Endothelial cell of umbilical vein (primary cell): ENCODE results near the gene PDE6C. TPM values are rescaled to one million over a fixed set of nuclear protein-coding genes. Genes with fewer than 3 reads are reported as not detected.

Experiments
- BruUV-seq: library from RNA; stranded (reverse); fragments of 400-500 nt; replicated peaks from 2 replicates; lab custom pipeline; 2021; lab: Mats Ljungman, UMichigan
- CTCF ChIA-PET: fragments of 300-600, 350-600 bp; sonication (Branson Sonifier 250); formaldehyde crosslinking; loops from one replicate; lab custom pipeline; 2021; ENCODE audit warnings: antibody characterized with exemption, inconsistent platforms; lab: Charles Lee
- POLR2A ChIA-PET: fragments of 300-600, 350-600 bp; sonication (Branson Sonifier 250); formaldehyde crosslinking; loops from one replicate; lab custom pipeline; 2021; ENCODE audit warnings: antibody characterized with exemption, inconsistent platforms; lab: Charles Lee
- DNase-seq: peaks from one replicate; pipeline ENCODE4 v3.0.0-alpha.2; 2011; ENCODE audit warnings: low read depth, low spot score
- FAIRE-seq: peaks from 2 replicates; lab custom pipeline; 2011; peaks lifted over from hg19 to GRCh38; lab: Jason Lieb, UNC
- H2AFZ ChIP-seq: 2 replicates; pipeline ENCODE4 v1.6.0; 2012; ENCODE audit warnings: low read depth, low read length, control low read depth, inconsistent platforms
- H3K27ac ChIP-seq: 2 replicates; pipeline ENCODE4 v1.5.1; 2011; ENCODE audit warnings: low read depth, mild to moderate bottlenecking, control low read depth, low read length, moderate library complexity; ENCODE audit not compliant: insufficient read depth
- H3K27me3 ChIP-seq, 2 experiments: 2 replicates each; pipeline versions ENCODE4 v1.6.0 to v1.6.1; 2011; ENCODE audit warnings: low read length in 2 of 2, mixed read lengths in 1 of 2; ENCODE audit not compliant: control insufficient read depth in 2 of 2, insufficient read depth in 2 of 2
- H3K36me3 ChIP-seq, 2 experiments: 2 replicates in 1 of 2; 3 replicates in 1 of 2; pipeline ENCODE4 v1.5.1; 2011; ENCODE audit warnings: low read length in 2 of 2, mild to moderate bottlenecking in 1 of 2, moderate library complexity in 1 of 2; ENCODE audit not compliant: control insufficient read depth in 2 of 2, insufficient read depth in 2 of 2; ENCODE audit errors: extremely low read depth in 1 of 2
- H3K4me1 ChIP-seq: 3 replicates; pipeline ENCODE4 v1.5.1; 2011; ENCODE audit warnings: mild to moderate bottlenecking, low read length; ENCODE audit not compliant: control insufficient read depth, insufficient read depth; ENCODE audit errors: extremely low read depth
- H3K4me2 ChIP-seq: 2 replicates; pipeline ENCODE4 v1.6.1; 2011; ENCODE audit warnings: low read length, control low read depth, mixed read lengths; ENCODE audit not compliant: insufficient read depth
- H3K4me3 ChIP-seq, 3 experiments: fragments of 200-600 bp in 1 of 3; sonication (generic), shearing (Covaris generic) in 1 of 3; replicated peaks in 1 of 3; 2 replicates each; pipeline ENCODE4 v1.5.1; 2011 to 2016; ENCODE audit warnings: control low read depth in 3 of 3, low read length in 3 of 3, mild to moderate bottlenecking in 2 of 3, inconsistent platforms in 1 of 3, low read depth in 1 of 3, moderate library complexity in 1 of 3; ENCODE audit not compliant: insufficient read depth in 1 of 3
- H3K79me2 ChIP-seq: 2 replicates; pipeline ENCODE4 v1.6.0; 2012; ENCODE audit warnings: low read length, inconsistent platforms; ENCODE audit not compliant: control insufficient read depth, insufficient read depth
- H3K9ac ChIP-seq: replicated peaks from 2 replicates; pipeline ENCODE3; 2011; ENCODE audit warnings: low read length, control low read depth; ENCODE audit not compliant: insufficient read depth; ENCODE audit errors: extremely low read depth
- H3K9me1 ChIP-seq: replicated peaks from 3 replicates; pipeline ENCODE4 v1.6.0; 2011; ENCODE audit warnings: mild to moderate bottlenecking, low read length; ENCODE audit not compliant: control insufficient read depth, insufficient read depth; ENCODE audit errors: extremely low read depth
- H3K9me3 ChIP-seq: replicated peaks from 2 replicates; pipeline ENCODE4 v1.5.1; 2012; ENCODE audit warnings: low read length, inconsistent platforms; ENCODE audit not compliant: control insufficient read depth, insufficient read depth
- H4K20me1 ChIP-seq: replicated peaks from 2 replicates; pipeline ENCODE3; 2011; ENCODE audit warnings: mild to moderate bottlenecking, low read length; ENCODE audit not compliant: control insufficient read depth, insufficient read depth; ENCODE audit errors: extremely low read depth
- CTCF ChIP-seq, 2 donors: IDR thresholded peaks; 1 replicate in 1 of 2; 2 replicates in 1 of 2; pipeline ENCODE4 v1.5.1; 2011; ENCODE audit warnings: low read length in 2 of 2, mild to moderate bottlenecking in 2 of 2, moderate library complexity in 2 of 2, control low read depth in 1 of 2, inconsistent platforms in 1 of 2, low read depth in 1 of 2; ENCODE audit not compliant: insufficient read depth in 1 of 2; ENCODE audit errors: extremely low read depth in 1 of 2
- EZH2 ChIP-seq: IDR thresholded peaks from 2 replicates; pipeline ENCODE4 v1.6.1; 2012; ENCODE audit warnings: borderline replicate concordance, low read depth, mild to moderate bottlenecking, moderate library complexity, low read length, inconsistent platforms; ENCODE audit not compliant: severe bottlenecking
- FOS ChIP-seq: IDR thresholded peaks from 2 replicates; pipeline ENCODE4 v1.6.1; 2011; ENCODE audit warnings: mild to moderate bottlenecking, low read length, moderate library complexity, borderline replicate concordance; ENCODE audit not compliant: insufficient read depth
- GATA2 ChIP-seq: IDR thresholded peaks from 2 replicates; pipeline ENCODE4 v1.7.0; 2011; ENCODE audit warnings: low read depth, mild to moderate bottlenecking, moderate library complexity, mixed read lengths, low read length; ENCODE audit not compliant: insufficient read length, insufficient read depth
- JUN ChIP-seq: IDR thresholded peaks from 2 replicates; pipeline ENCODE4 v1.6.1; 2011; ENCODE audit warnings: borderline replicate concordance, low read depth; ENCODE audit not compliant: insufficient read length, insufficient read depth
- MYC ChIP-seq: IDR thresholded peaks from one replicate; pipeline ENCODE4 v1.6.1; 2011; ENCODE audit warnings: mild to moderate bottlenecking, low read depth, low read length
- POLR2A ChIP-seq: IDR thresholded peaks from 2 replicates; pipeline ENCODE4 v1.6.1; 2012; ENCODE audit warnings: low read depth, mild to moderate bottlenecking, control low read depth, low read length
- POLR2AphosphoS5 ChIP-seq: IDR thresholded peaks from 2 replicates; pipeline ENCODE4 v1.6.1; 2012; ENCODE audit warnings: low read depth, mild to moderate bottlenecking, control low read depth, low read length, moderate library complexity; ENCODE audit not compliant: insufficient read depth
- dilution Hi-C: fragments of 300-500 bp; cut with MboI; formaldehyde crosslinking; loops from one replicate; pipeline ENCODE4 v1.15.0; 2019; ENCODE audit warnings: low sequenced_read_pairs; ENCODE audit not compliant: extremely low pct_ligation_motif_present
- intact Hi-C: fragments of 100-400 bp; cut with micrococcal nuclease; formaldehyde crosslinking; loops from one replicate; pipeline ENCODE4 v1.10.0; 2022
- polyA plus RNA-seq, 4 experiments: library from polyadenylated mRNA; depleted of rRNA in 3 of 4; stranded (reverse) in 3 of 4; unstranded in 1 of 4; fragments of >200 nt; gene quantifications; 2 replicates each; pipeline versions ENCODE4 v1.2.1 to v1.2.3, GENCODE V29; 2011 to 2012; ENCODE audit warnings: missing spikeins in 1 of 4
- total RNA-seq: library from RNA; stranded (reverse); gene quantifications from 2 replicates; pipeline ENCODE4 v1.2.3, GENCODE V29; 2021
- TF ChIP-seq, protein P1 (sequence below): IDR thresholded peaks from 2 replicates; pipeline ENCODE4 v1.6.1; 2011; ENCODE audit not compliant: insufficient read depth, insufficient read length

The PDE6C gene
- total and polyA plus RNA-seq, 2 donors (not counting 3 experiments of a cell fraction or from before 2014, with no cell fraction given) = not detected

DNA sequence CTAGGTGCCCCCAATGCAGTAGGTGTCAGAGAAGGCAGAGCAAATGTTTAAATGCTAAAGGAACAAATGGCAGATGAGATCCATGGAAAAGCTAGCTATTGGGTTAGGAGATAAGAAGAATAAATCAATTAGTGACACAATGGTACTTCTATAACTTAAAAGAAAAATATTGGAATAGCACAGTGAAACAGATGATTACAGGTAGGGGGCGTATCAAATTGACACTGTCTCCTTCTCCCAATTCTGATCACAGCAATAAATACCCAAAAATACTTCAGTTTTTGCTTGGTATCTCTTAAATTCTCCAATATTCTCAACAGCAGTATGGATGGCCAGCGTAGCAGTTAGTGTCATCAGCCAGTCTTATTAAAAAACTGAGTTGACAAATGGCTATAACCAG lies 84.9 kb downstream of the PDE6C start:
- no peak for DNase-seq
- intact Hi-C loops (no loop called here), dilution Hi-C loops (no loop called here)
- H3K4me1 ChIP-seq = peaks cover 5% of the 10 kb centered on the region
- ChIA-PET POLR2A (interaction anchor here (0.5 kb wide), 1 partner anchor 101 kb away, joined by 5 read pairs; no protein-coding TSS in a partner anchor), CTCF (interaction anchor here (1.1 kb wide), 1 partner anchor 9 kb away, joined by 4 read pairs; no protein-coding TSS in a partner anchor)
- TF ChIP-seq FOS (no peak), GATA2 (no peak), EZH2 (no peak), POLR2A (no peak), CTCF (IDR thresholded peaks at IDR 0.05; ENCODE audit: extremely low read depth in 1 of 2, insufficient read depth in 1 of 2, low read depth in 1 of 2, low read length in 2 of 2) (no peak), POLR2AphosphoS5 (no peak), MYC (no peak), JUN (no peak)
- TF ChIP-seq, protein P1, sequence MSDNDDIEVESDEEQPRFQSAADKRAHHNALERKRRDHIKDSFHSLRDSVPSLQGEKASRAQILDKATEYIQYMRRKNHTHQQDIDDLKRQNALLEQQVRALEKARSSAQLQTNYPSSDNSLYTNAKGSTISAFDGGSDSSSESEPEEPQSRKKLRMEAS = no peak
- no TSS peak for BruUV-seq
- H3K36me3 ChIP-seq = peaks cover 7 to 10% of the 10 kb centered on the region in 2 experiments
- H3K27me3 ChIP-seq = no peaks in the 10 kb centered on the region
- no peak overlapping the region for H2AFZ ChIP-seq
- FAIRE-seq = no peak
- peaks cover 9% of the 10 kb centered on the region for H3K79me2 ChIP-seq
- H3K27ac ChIP-seq = no peak overlapping the region
- no peak overlapping the region for H3K9ac ChIP-seq
- H3K9me1 ChIP-seq = no peaks in the 10 kb centered on the region
- H3K9me3 ChIP-seq = no peaks in the 10 kb centered on the region
- no peaks in the 10 kb centered on the region for H4K20me1 ChIP-seq
- no peak overlapping the region for H3K4me3 ChIP-seq
- H3K4me2 ChIP-seq = no peak overlapping the region
